Measurements from ENCODE around the gene MBD5. TPM values are rescaled to one million over a fixed set of nuclear protein-coding genes. Genes with fewer than 3 reads are reported as not detected.

Gene MBD5
- total and polyA plus RNA-seq, 2 donors (not counting 1 experiment from before 2014, with no cell fraction given) = 10.9 to 69.7 TPM

DNA sequence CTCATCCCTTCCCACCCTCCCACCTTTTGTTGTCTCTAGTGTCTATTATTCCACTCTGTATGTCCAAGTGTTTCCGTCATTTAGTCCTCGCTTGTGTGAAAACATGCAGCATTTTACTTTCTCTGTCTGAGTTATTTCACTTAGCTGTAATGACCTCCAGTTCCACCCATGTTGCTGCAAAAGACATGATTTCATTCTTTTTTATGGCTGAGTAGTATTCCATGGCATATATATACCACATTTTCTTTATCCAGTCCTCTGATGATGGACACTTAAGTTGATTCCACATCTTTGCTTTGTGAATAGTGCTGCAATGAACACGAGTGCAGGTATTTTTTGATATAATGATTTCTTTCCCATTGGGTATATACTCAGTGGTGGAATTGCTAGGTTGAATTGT is 296.7 kb downstream of the MBD5 start:
- no peaks in the 10 kb centered on the region for H3K79me2 ChIP-seq (ENCODE audit: control insufficient read depth, insufficient read depth, low read length)
- peaks cover 6% of the 10 kb centered on the region for H3K9me3 Mint-ChIP-seq (ENCODE audit: insufficient read depth)
- H3K27me3 Mint-ChIP-seq = no peaks in the 10 kb centered on the region
- H3K9me3 ChIP-seq (ENCODE audit: control extremely low read depth in 1 of 3, control insufficient read depth in 2 of 3, insufficient read depth in 1 of 3, low read length in 2 of 3) = peaks cover 0 to 4% (median 0%) of the 10 kb centered on the region in 3 donors
- H3K36me3 ChIP-seq (replicated peaks in 1 of 2; ENCODE audit: control extremely low read depth in 1 of 2, control insufficient read depth in 1 of 2, extremely low read depth in 1 of 2, insufficient read depth in 2 of 2, low read length in 1 of 2) = no peaks in the 10 kb centered on the region
- no peak overlapping the region for H3K9ac ChIP-seq (ENCODE audit: low read length)
- no peaks in the 10 kb centered on the region for H4K20me1 ChIP-seq (ENCODE audit: control insufficient read depth, insufficient read depth, low read length, poor library complexity, severe bottlenecking)
- no peak overlapping the region for H3K4me3 Mint-ChIP-seq
- H3K4me1 ChIP-seq (ENCODE audit: control insufficient read depth in 2 of 2, insufficient read depth in 2 of 2, low read length in 2 of 2) = no peaks in the 10 kb centered on the region
- no peak overlapping the region for H3K27ac Mint-ChIP-seq
- intact Hi-C loops (cut with micrococcal nuclease) = no loop called here
- H3K4me1 Mint-ChIP-seq = no peaks in the 10 kb centered on the region
- ChIA-PET POLR2A (no interaction called here), CTCF (no interaction called here)
- no CpG with 5 or more reads among the region's 3 CpGs for WGBS (ENCODE audit: insufficient coverage)
- no peak overlapping the region for H3K27ac ChIP-seq (ENCODE audit: low read length in 2 of 2)
- H3K27me3 ChIP-seq (replicated peaks in 1 of 4; ENCODE audit: control extremely low read depth in 1 of 4, control insufficient read depth in 3 of 4, insufficient read depth in 4 of 4, low read length in 3 of 4) = no peaks in the 10 kb centered on the region
- no peak for ATAC-seq (ENCODE audit: low read depth)
- TF ChIP-seq, protein P1, sequence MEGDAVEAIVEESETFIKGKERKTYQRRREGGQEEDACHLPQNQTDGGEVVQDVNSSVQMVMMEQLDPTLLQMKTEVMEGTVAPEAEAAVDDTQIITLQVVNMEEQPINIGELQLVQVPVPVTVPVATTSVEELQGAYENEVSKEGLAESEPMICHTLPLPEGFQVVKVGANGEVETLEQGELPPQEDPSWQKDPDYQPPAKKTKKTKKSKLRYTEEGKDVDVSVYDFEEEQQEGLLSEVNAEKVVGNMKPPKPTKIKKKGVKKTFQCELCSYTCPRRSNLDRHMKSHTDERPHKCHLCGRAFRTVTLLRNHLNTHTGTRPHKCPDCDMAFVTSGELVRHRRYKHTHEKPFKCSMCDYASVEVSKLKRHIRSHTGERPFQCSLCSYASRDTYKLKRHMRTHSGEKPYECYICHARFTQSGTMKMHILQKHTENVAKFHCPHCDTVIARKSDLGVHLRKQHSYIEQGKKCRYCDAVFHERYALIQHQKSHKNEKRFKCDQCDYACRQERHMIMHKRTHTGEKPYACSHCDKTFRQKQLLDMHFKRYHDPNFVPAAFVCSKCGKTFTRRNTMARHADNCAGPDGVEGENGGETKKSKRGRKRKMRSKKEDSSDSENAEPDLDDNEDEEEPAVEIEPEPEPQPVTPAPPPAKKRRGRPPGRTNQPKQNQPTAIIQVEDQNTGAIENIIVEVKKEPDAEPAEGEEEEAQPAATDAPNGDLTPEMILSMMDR (IDR thresholded peaks at IDR 0.05) = no peak
- no peak for TF ChIP-seq EZH2 (IDR thresholded peaks at IDR 0.05; ENCODE audit: borderline replicate concordance, insufficient read depth, low read depth, low read length, poor library complexity, severe bottlenecking)
- H3K4me3 ChIP-seq (ENCODE audit: control extremely low read depth in 1 of 5, extremely low read depth in 1 of 5, insufficient read depth in 1 of 5, low read depth in 2 of 5, low read length in 4 of 5) = no peak overlapping the region
- DNase-seq = no peak
- H3K4me2 ChIP-seq (replicated peaks; ENCODE audit: low read depth, low read length, poor library complexity, severe bottlenecking) = no peak overlapping the region
- no peak overlapping the region for H2AFZ ChIP-seq (ENCODE audit: insufficient read depth, low read depth, low read length, poor library complexity, severe bottlenecking)

DNA sequence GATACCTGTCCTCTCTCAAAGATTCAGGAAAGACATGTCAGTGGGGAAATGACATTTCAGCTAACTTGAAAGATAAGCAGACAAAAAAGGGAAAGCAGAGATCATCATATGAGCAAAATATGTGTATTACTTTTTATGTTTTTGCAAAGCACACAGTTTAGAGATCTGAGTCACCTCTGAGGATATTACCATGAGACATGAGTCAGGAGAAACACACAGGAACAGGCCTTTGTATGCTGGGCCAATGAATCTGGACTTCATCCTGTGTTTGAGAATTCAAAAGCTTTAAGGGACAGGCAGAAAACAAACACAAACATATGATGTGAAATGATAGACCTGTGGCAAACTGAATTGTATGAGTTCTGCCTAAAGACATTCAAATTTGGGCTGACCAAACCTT is 317.6 kb downstream of the MBD5 start:
- intact Hi-C loops (cut with micrococcal nuclease) = no loop called here
- Histone ChIP-seq H4K20me1 (ENCODE audit: control insufficient read depth, insufficient read depth, low read length, poor library complexity, severe bottlenecking) (no peaks in the 10 kb centered on the region), H2AFZ (ENCODE audit: insufficient read depth, low read depth, low read length, poor library complexity, severe bottlenecking) (no peak overlapping the region), H3K4me2 (replicated peaks; ENCODE audit: low read depth, low read length, poor library complexity, severe bottlenecking) (no peak overlapping the region), H3K4me1 (ENCODE audit: control insufficient read depth in 2 of 2, insufficient read depth in 2 of 2, low read length in 2 of 2) (no peaks in the 10 kb centered on the region), H3K27me3 (replicated peaks in 1 of 4; ENCODE audit: control extremely low read depth in 1 of 4, control insufficient read depth in 3 of 4, insufficient read depth in 4 of 4, low read length in 3 of 4) (no peaks in the 10 kb centered on the region), H3K79me2 (ENCODE audit: control insufficient read depth, insufficient read depth, low read length) (no peaks in the 10 kb centered on the region), H3K27ac (ENCODE audit: low read length in 2 of 2) (no peak overlapping the region), H3K36me3 (replicated peaks in 1 of 2; ENCODE audit: control extremely low read depth in 1 of 2, control insufficient read depth in 1 of 2, extremely low read depth in 1 of 2, insufficient read depth in 2 of 2, low read length in 1 of 2) (peaks cover 6 to 8% of the 10 kb centered on the region in 2 experiments), H3K4me3 (ENCODE audit: control extremely low read depth in 1 of 5, extremely low read depth in 1 of 5, insufficient read depth in 1 of 5, low read depth in 2 of 5, low read length in 4 of 5) (no peak overlapping the region), H3K9ac (ENCODE audit: low read length) (no peak overlapping the region), H3K9me3 (ENCODE audit: control extremely low read depth in 1 of 3, control insufficient read depth in 2 of 3, insufficient read depth in 1 of 3, low read length in 2 of 3) (peaks cover 0 to 6% (median 0%) of the 10 kb centered on the region in 3 donors)
- DNase-seq (no peak), ATAC-seq (ENCODE audit: low read depth) (no peak)
- Mint-ChIP-seq H3K4me3 (no peak overlapping the region), H3K27me3 (no peaks in the 10 kb centered on the region), H3K9me3 (ENCODE audit: insufficient read depth) (no peaks in the 10 kb centered on the region), H3K4me1 (no peaks in the 10 kb centered on the region), H3K27ac (no peak overlapping the region)
- ChIA-PET CTCF (no interaction called here), POLR2A (no interaction called here)
- TF ChIP-seq EZH2 (IDR thresholded peaks at IDR 0.05; ENCODE audit: borderline replicate concordance, insufficient read depth, low read depth, low read length, poor library complexity, severe bottlenecking) = no peak
- TF ChIP-seq, protein P1 (IDR thresholded peaks at IDR 0.05) = no peak
